AG04450 (cell line): ENCODE measurements around the gene CDH13. TPM values are rescaled to one million over a fixed set of nuclear protein-coding genes. Genes with fewer than 3 reads are reported as not detected.

Source experiments
- CTCF ChIA-PET: fragments of 300-600, 350-600 bp; formaldehyde crosslinking; extraction: SDS; loops from one replicate; lab custom pipeline; 2022; ENCODE audit warnings: antibody characterized with exemption, inconsistent platforms; lab: Charles Lee
- POLR2A ChIA-PET: fragments of 350-600 bp; formaldehyde crosslinking; extraction: SDS; loops from one replicate; lab custom pipeline; 2021; ENCODE audit warnings: antibody characterized with exemption, inconsistent platforms; lab: Yijun Ruan, JAX
- DNase-seq: peaks from one replicate; pipeline ENCODE4 v3.0.0-alpha.2; 2011; ENCODE audit warnings: low read depth, low spot score
- H3K27ac ChIP-seq: one replicate; pipeline ENCODE4 v1.5.1; 2012; ENCODE audit warnings: low read depth, low read length, control low read depth
- H3K27me3 ChIP-seq: one replicate; pipeline ENCODE4 v1.6.0; 2012; ENCODE audit warnings: low read length; ENCODE audit not compliant: control insufficient read depth, insufficient read depth
- H3K4me3 ChIP-seq: 2 replicates; pipeline ENCODE4 v1.5.1; 2011; ENCODE audit warnings: mild to moderate bottlenecking, low read depth, low read length, control low read depth
- H3K9me3 ChIP-seq: 2 replicates; pipeline ENCODE4 v1.5.1; 2012; ENCODE audit warnings: low read length; ENCODE audit not compliant: control insufficient read depth, insufficient read depth
- CTCF ChIP-seq: IDR thresholded peaks from 2 replicates; pipeline ENCODE4 v1.5.1; 2011; ENCODE audit warnings: low read depth, low read length, control low read depth, inconsistent platforms
- polyA plus RNA-seq: library from polyadenylated mRNA; depleted of rRNA; stranded (reverse); fragments of >200 nt; gene quantifications from 2 replicates; pipeline ENCODE4 v1.2.3, GENCODE V29; 2011

The CDH13 gene
- polyA plus RNA-seq, 1 experiment = 55.0 TPM

DNA sequence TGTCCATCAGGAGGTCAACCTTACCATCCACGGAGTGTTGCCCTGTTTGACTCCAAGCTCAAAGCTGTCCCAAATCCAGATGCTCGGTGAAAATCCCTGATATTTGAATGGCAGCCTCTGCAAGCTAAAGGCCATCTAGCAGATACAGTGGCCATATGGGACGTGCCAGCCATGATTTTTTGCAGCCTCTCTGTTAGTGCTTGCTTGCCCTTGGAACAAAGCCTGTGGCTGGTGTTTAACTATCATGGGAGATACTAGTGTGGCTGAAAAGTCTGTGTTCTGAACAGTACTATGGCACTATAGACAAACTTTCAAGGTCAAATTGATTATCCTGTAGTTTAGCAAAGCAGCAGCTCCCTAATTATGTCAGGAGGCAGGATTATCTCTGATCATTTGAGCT, 214.3 kb downstream of the CDH13 start:
- H3K27me3 ChIP-seq = no peaks in the 10 kb centered on the region
- no peak for TF ChIP-seq CTCF
- no peak overlapping the region for H3K4me3 ChIP-seq
- no peaks in the 10 kb centered on the region; the same call in 1 of the 2 replicates for H3K9me3 ChIP-seq
- DNase-seq = no peak
- CTCF ChIA-PET = no interaction called here
- POLR2A ChIA-PET = no interaction called here
- H3K27ac ChIP-seq = no peak overlapping the region

- no peak for DNase-seq
- H3K27me3 ChIP-seq = no peaks in the 10 kb centered on the region
- H3K4me3 ChIP-seq = no peak overlapping the region
- H3K9me3 ChIP-seq = no peaks in the 10 kb centered on the region; the same call in 1 of the 2 replicates
- H3K27ac ChIP-seq = no peak overlapping the region
- CTCF ChIA-PET = no interaction called here
- no peak for TF ChIP-seq CTCF
- POLR2A ChIA-PET = no interaction called here
Measured at GRCh38 chr16:82843606-82844271, 217.0 kb downstream of the CDH13 start.

DNA sequence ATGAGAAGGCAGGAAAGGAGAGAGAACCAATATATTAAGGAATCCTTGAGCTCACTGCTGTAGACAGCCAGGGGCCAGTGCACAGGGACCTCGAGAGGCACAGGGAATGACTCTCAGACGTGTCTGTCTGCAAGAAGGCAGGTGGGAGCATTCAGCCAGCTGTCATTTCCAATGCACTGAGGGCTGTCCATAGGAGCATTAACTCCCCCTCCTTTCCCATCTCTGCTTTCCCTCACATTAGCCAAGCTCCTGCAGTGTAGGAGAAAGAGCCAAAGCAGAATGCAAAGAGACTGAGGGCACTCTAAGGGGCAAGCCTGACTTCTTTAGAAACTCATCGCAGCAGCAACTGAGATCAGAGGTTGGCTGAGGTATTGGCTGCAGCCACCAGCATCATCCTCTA, 218.3 kb downstream of the CDH13 start:
- TF ChIP-seq CTCF = no peak
- Histone ChIP-seq H3K9me3 (no peaks in the 10 kb centered on the region; the same call in 1 of the 2 replicates), H3K4me3 (no peak overlapping the region), H3K27me3 (no peaks in the 10 kb centered on the region), H3K27ac (no peak overlapping the region)
- CTCF ChIA-PET = no interaction called here
- no peak for DNase-seq
- POLR2A ChIA-PET = no interaction called here

DNA sequence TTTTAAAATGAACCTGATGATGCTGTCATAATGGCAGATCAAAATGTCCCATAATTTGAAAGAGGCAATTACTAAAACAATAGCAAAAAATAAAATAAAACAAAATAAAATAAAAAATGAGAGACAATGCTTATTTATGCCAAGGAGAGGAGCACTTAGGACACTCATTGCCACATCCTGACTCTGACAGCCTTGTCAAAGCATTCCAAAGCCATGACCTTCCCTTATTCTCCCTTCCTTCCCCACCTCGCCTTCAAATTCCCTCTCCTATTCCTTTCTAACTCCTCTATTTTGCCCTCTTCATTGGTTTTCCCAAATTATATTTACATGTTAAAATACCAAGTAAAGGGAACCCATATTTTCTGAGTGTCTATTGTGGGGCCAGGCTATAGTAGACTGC, 220.0 kb downstream of the CDH13 start:
- DNase-seq = no peak
- no peak for TF ChIP-seq CTCF
- Histone ChIP-seq H3K27ac (no peak overlapping the region), H3K27me3 (no peaks in the 10 kb centered on the region), H3K4me3 (no peak overlapping the region), H3K9me3 (no peaks in the 10 kb centered on the region; the same call in 1 of the 2 replicates)
- POLR2A ChIA-PET = no interaction called here
- CTCF ChIA-PET = no interaction called here

DNA sequence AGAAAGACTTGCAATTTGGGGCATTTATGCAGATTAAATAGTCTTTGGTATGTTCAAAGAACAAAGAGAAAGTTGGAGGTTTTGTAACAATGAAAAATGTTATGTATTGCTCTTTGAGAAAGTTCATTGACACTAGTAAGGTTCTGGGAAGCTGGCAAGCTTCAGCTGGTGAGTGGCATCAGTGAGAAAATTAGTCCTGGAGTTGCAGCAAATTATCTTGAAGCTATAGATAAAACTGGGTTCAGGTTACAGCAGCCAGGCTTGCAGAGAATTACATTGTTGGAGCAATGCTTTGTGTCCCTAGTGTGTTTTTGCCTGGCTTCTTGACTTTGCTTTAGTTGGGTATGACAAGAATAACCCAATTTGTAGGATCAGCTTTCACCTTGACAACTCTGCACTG, 221.2 kb downstream of the CDH13 start:
- H3K4me3 ChIP-seq = no peak overlapping the region
- ChIA-PET CTCF (no interaction called here), POLR2A (no interaction called here)
- TF ChIP-seq CTCF = no peak
- no peak for DNase-seq
- H3K9me3 ChIP-seq = no peaks in the 10 kb centered on the region; the same call in 1 of the 2 replicates
- H3K27ac ChIP-seq = no peak overlapping the region
- no peaks in the 10 kb centered on the region for H3K27me3 ChIP-seq
